Stimulated activated CD8-positive, alpha-beta memory T cell treated with anti-CD3 and anti-CD28 coated beads, Interleukin-7, amount 100 ng/mL, for 24 hours (primary cell): ENCODE data around the gene THAP6.
"Not testable (repeated sequence)": the region's sequence is repeated elsewhere in the genome, so short reads cannot be mapped to it uniquely, and the experiment has no call there.

ENCODE experiments used
- DNase-seq: peaks from one replicate; pipeline ENCODE4 v3.0.0-alpha.2; 2020; ENCODE audit warnings: low read depth

THAP6 gene

GRCh38 chr4:75514131-75514948, at the start of gene THAP6, which contains the start of gene RCHY1:
THAP6 (plus strand) TSS chr4:75514473; CDS start chr4:75515453, 980 bp downstream.
RCHY1 (minus strand) TSS chr4:75514403; CDS start chr4:75514286, 117 bp downstream.
- DNase-seq: peak; percentile 90

- no peak for DNase-seq
These were observed 44.4 kb upstream of the THAP6 start for GRCh38 chr4:75469896-75470295.

GRCh38 chr4:75470738-75471137, 43.5 kb upstream of the THAP6 start:
- DNase-seq: no peak

GRCh38 chr4:75477201-75477600, 37.1 kb upstream of the THAP6 start:
- DNase-seq: no peak

- no peak for DNase-seq
These were observed 30.1 kb upstream of the THAP6 start for GRCh38 chr4:75484190-75484589.

GRCh38 chr4:75490155-75490554, 24.1 kb upstream of the THAP6 start:
- no peak for DNase-seq

- no peak for DNase-seq
These were observed 19.7 kb upstream of the THAP6 start for GRCh38 chr4:75494563-75494962.

- DNase-seq: no peak
These were observed 18.8 kb upstream of the THAP6 start for GRCh38 chr4:75495476-75495875.

GRCh38 chr4:75496406-75496805, 17.9 kb upstream of the THAP6 start:
- no peak for DNase-seq

- no peak for DNase-seq
These were observed 17.1 kb upstream of the THAP6 start for GRCh38 chr4:75497133-75497532.

GRCh38 chr4:75498041-75498440, 16.2 kb upstream of the THAP6 start:
- DNase-seq: no peak

GRCh38 chr4:75499900-75500299, 14.4 kb upstream of the THAP6 start:
- DNase-seq: no peak

- no peak for DNase-seq
These were observed 11.6 kb upstream of the THAP6 start for GRCh38 chr4:75502671-75503070.

- no peak for DNase-seq
These were observed 8.6 kb upstream of the THAP6 start for GRCh38 chr4:75505630-75506029.

- not testable (repeated sequence) for DNase-seq
These were observed 4.7 kb upstream of the THAP6 start for GRCh38 chr4:75509592-75509991.

- no peak for DNase-seq
These were observed 2.4 kb upstream of the THAP6 start for GRCh38 chr4:75511841-75512240.

GRCh38 chr4:75512386-75513211, 1.7 kb upstream of the THAP6 start:
- DNase-seq: no peak

GRCh38 chr4:75513526-75514130, 645 bp upstream of the THAP6 start:
- no peak for DNase-seq

- DNase-seq: no peak
These were observed 808 bp downstream of the THAP6 start for GRCh38 chr4:75514949-75515612.

GRCh38 chr4:75516144-75516543, 1.9 kb downstream of the THAP6 start:
- no peak for DNase-seq

GRCh38 chr4:75519452-75519851, 5.2 kb downstream of the THAP6 start:
- not testable (repeated sequence) for DNase-seq

GRCh38 chr4:75525086-75525485, 10.8 kb downstream of the THAP6 start:
- DNase-seq: no peak
